Ovary (tissue), 3 donors: ENCODE data around the gene HDLBP.

Experiments used
- EP300 ChIP-seq: sonication (generic); formaldehyde crosslinking; IDR thresholded peaks from one replicate; pipeline ENCODE4 v1.6.1; 2017; ENCODE audit warnings: antibody characterized with exemption
- TF ChIP-seq, protein P1 (sequence below), 3 donors: fragments of 450-650 bp in 2 of 3; fragments of 200-600 bp in 1 of 3; IDR thresholded peaks; one replicate each; pipeline versions ENCODE4 v1.5.1 to v1.8.0; 2016 to 2022; ENCODE audit warnings: antibody characterized with exemption in 3 of 3, mild to moderate bottlenecking in 1 of 3
- donor health status: DM: no; HTN: no; CAD: no.

DNA sequence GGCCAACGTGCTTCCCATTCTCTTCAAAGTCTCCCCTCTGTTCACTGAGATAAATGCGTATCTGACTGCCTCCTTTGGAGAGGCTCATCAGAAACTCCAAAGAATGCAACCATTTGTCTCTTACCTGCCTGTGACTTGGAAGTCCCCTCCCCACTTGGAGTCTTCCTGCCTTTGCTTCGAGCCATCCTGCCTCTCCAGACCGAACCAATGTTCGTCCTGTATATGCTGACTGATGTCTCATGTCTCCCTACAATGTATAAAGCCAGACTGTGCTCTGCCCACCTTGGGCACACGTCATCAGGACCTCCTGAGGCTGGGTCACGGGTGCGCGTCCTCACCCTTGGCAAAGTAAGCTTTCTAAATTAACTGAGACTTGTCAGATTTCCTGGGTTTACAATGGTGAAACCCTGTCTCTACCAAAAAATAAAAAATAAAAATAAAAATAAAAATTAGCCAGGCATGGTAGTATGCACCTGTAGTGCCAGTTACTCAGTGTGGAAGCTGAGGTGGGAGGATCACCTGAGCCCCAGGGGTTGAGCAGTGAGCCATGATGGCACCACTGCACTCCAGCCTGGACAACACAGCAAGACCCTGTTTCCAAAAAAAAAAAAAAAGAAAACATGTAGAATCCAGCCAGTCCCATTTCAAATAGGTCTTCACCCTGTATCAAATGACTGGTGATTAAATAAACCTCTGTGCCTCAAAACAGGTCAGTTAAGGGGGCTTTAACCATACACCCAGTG lies 29.0 kb downstream of the HDLBP start:
- no peak for TF ChIP-seq EP300
- TF ChIP-seq, protein P1, sequence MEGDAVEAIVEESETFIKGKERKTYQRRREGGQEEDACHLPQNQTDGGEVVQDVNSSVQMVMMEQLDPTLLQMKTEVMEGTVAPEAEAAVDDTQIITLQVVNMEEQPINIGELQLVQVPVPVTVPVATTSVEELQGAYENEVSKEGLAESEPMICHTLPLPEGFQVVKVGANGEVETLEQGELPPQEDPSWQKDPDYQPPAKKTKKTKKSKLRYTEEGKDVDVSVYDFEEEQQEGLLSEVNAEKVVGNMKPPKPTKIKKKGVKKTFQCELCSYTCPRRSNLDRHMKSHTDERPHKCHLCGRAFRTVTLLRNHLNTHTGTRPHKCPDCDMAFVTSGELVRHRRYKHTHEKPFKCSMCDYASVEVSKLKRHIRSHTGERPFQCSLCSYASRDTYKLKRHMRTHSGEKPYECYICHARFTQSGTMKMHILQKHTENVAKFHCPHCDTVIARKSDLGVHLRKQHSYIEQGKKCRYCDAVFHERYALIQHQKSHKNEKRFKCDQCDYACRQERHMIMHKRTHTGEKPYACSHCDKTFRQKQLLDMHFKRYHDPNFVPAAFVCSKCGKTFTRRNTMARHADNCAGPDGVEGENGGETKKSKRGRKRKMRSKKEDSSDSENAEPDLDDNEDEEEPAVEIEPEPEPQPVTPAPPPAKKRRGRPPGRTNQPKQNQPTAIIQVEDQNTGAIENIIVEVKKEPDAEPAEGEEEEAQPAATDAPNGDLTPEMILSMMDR (IDR thresholded peaks at IDR 0.05), result no peak
